Measurements from ENCODE around the gene FAT4.

FAT4 gene

DNA sequence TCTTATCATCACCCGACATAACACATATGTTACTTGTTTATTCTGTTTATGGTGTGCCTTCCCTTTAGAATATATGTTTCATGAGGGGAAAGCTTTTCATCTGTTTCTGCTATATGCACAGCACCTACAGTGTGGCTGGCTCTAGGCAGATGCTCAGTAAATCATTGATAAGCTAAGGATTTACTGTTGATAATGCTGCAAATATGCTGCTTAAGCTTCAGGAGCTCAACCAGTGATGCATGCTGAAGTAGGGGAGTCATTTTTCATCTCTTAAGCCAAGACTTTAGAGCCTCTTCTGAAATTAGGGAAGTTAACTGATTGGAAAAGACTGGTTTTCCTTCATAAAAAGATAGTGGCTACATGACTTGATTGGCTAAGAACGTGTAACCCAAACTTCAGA lies 16.4 kb downstream of the FAT4 start:
- no peaks in the 10 kb centered on the region for H3K9me3 Mint-ChIP-seq
- no peaks in the 10 kb centered on the region for H3K36me3 Mint-ChIP-seq (ENCODE audit: low read depth)
- DNase-seq (ENCODE audit: low spot score) = no peak

GRCh38 chr4:125334926-125335325 lies 20.2 kb downstream of the FAT4 start:
- no peak overlapping the region for H3K4me3 Mint-ChIP-seq
- H3K9me3 Mint-ChIP-seq = no peaks in the 10 kb centered on the region
- no peaks in the 10 kb centered on the region for H3K36me3 Mint-ChIP-seq (ENCODE audit: low read depth)
- no peaks in the 10 kb centered on the region for H3K4me1 Mint-ChIP-seq (ENCODE audit: low read depth)
- DNase-seq (ENCODE audit: low spot score) = no peak
- no peaks in the 10 kb centered on the region for H3K27me3 Mint-ChIP-seq (ENCODE audit: low read depth)
- H3K27ac Mint-ChIP-seq = no peak overlapping the region

More for the DNA sequence above, 16.4 kb downstream of the FAT4 start:
- Mint-ChIP-seq H3K27ac (no peak overlapping the region), H3K4me3 (no peak overlapping the region), H3K27me3 (ENCODE audit: low read depth) (no peaks in the 10 kb centered on the region), H3K4me1 (ENCODE audit: low read depth) (no peaks in the 10 kb centered on the region)

- Mint-ChIP-seq H3K9me3 (no peaks in the 10 kb centered on the region), H3K27me3 (ENCODE audit: low read depth) (no peaks in the 10 kb centered on the region), H3K27ac (no peak overlapping the region), H3K4me1 (ENCODE audit: low read depth) (no peaks in the 10 kb centered on the region), H3K36me3 (ENCODE audit: low read depth) (no peaks in the 10 kb centered on the region), H3K4me3 (no peak overlapping the region)
- no peak for DNase-seq (ENCODE audit: low spot score)
Observed at GRCh38 chr4:125338814-125339213, 24.1 kb downstream of the FAT4 start.

- no peak overlapping the region for H3K27ac Mint-ChIP-seq
- no peak for DNase-seq (ENCODE audit: low spot score)
- no peak overlapping the region for H3K4me3 Mint-ChIP-seq
- no peaks in the 10 kb centered on the region for H3K4me1 Mint-ChIP-seq (ENCODE audit: low read depth)
- no peaks in the 10 kb centered on the region for H3K27me3 Mint-ChIP-seq (ENCODE audit: low read depth)
- H3K36me3 Mint-ChIP-seq (ENCODE audit: low read depth) = no peaks in the 10 kb centered on the region
- H3K9me3 Mint-ChIP-seq = no peaks in the 10 kb centered on the region
Observed at GRCh38 chr4:125344198-125344597, 29.4 kb downstream of the FAT4 start.

- no peak for DNase-seq (ENCODE audit: low spot score)
- no peaks in the 10 kb centered on the region for H3K4me1 Mint-ChIP-seq (ENCODE audit: low read depth)
- H3K27ac Mint-ChIP-seq = no peak overlapping the region
- H3K36me3 Mint-ChIP-seq (ENCODE audit: low read depth) = no peaks in the 10 kb centered on the region
- H3K4me3 Mint-ChIP-seq = no peak overlapping the region
- H3K27me3 Mint-ChIP-seq (ENCODE audit: low read depth) = no peaks in the 10 kb centered on the region
- H3K9me3 Mint-ChIP-seq = no peaks in the 10 kb centered on the region
Observed at GRCh38 chr4:125346616-125347015, 31.9 kb downstream of the FAT4 start.

GRCh38 chr4:125350470-125351135 lies 35.8 kb downstream of the FAT4 start:
- H3K36me3 Mint-ChIP-seq (ENCODE audit: low read depth) = no peaks in the 10 kb centered on the region
- H3K4me3 Mint-ChIP-seq = no peak overlapping the region
- H3K27ac Mint-ChIP-seq = no peak overlapping the region
- no peak for DNase-seq (ENCODE audit: low spot score)
- H3K27me3 Mint-ChIP-seq (ENCODE audit: low read depth) = no peaks in the 10 kb centered on the region
- H3K9me3 Mint-ChIP-seq = no peaks in the 10 kb centered on the region
- no peaks in the 10 kb centered on the region for H3K4me1 Mint-ChIP-seq (ENCODE audit: low read depth)

- no peak overlapping the region for H3K27ac Mint-ChIP-seq
- H3K9me3 Mint-ChIP-seq = no peaks in the 10 kb centered on the region
- no peaks in the 10 kb centered on the region for H3K4me1 Mint-ChIP-seq (ENCODE audit: low read depth)
- no peaks in the 10 kb centered on the region for H3K36me3 Mint-ChIP-seq (ENCODE audit: low read depth)
- no peaks in the 10 kb centered on the region for H3K27me3 Mint-ChIP-seq (ENCODE audit: low read depth)
- no peak overlapping the region for H3K4me3 Mint-ChIP-seq
- no peak for DNase-seq (ENCODE audit: low spot score)
Observed at GRCh38 chr4:125352521-125352920, 37.8 kb downstream of the FAT4 start.

GRCh38 chr4:125353131-125353530 lies 38.4 kb downstream of the FAT4 start:
- no peak overlapping the region for H3K4me3 Mint-ChIP-seq
- H3K36me3 Mint-ChIP-seq (ENCODE audit: low read depth) = no peaks in the 10 kb centered on the region
- DNase-seq (ENCODE audit: low spot score) = no peak
- no peaks in the 10 kb centered on the region for H3K4me1 Mint-ChIP-seq (ENCODE audit: low read depth)
- H3K27ac Mint-ChIP-seq = no peak overlapping the region
- no peaks in the 10 kb centered on the region for H3K27me3 Mint-ChIP-seq (ENCODE audit: low read depth)
- H3K9me3 Mint-ChIP-seq = no peaks in the 10 kb centered on the region

DNA sequence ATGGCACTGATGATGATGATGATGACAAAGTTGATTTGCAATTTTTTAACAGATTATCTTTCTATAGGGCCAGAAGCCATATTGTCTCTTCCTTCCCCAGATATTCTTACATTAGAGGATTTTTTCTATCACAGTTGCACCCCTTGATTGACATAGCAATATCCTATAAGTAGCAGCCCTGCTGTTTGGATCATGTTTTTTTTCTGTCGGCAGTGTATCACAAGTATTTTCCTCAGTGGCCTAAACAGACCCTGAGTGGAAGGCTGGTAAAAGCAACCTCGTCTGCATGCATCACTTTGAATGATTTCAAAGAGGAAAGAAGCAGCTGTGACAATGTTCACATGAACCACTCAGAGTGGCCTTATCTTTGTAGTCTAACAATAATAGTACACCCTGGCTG lies 41.0 kb downstream of the FAT4 start:
- Mint-ChIP-seq H3K9me3 (no peaks in the 10 kb centered on the region), H3K27me3 (ENCODE audit: low read depth) (no peaks in the 10 kb centered on the region)

DNA sequence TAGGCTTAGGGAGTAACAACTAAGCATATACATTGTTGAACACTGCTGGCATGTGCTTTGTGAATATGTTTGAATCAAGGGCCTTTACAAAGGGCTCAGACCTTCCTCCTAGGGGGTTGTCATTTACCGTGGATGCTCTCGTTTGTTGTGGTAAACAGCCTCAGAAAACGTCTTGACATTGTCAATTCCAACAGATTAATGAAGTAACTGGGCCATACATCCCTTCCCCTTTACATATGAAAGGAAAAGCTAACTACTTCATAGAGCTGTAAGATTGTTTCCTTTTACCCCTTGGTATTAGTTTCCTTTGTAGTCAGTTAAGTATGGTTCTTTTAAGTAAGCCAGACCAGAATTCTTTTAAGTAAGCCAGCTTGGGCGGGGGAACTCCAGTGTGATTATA lies 42.9 kb downstream of the FAT4 start:
- Mint-ChIP-seq H3K4me3 (no peak overlapping the region), H3K27me3 (ENCODE audit: low read depth) (no peaks in the 10 kb centered on the region), H3K36me3 (ENCODE audit: low read depth) (no peaks in the 10 kb centered on the region), H3K27ac (no peak overlapping the region), H3K4me1 (ENCODE audit: low read depth) (no peaks in the 10 kb centered on the region), H3K9me3 (no peaks in the 10 kb centered on the region)
- DNase-seq (ENCODE audit: low spot score) = no peak

More for the DNA sequence above, 41.0 kb downstream of the FAT4 start:
- no peaks in the 10 kb centered on the region for H3K36me3 Mint-ChIP-seq (ENCODE audit: low read depth)
- H3K4me1 Mint-ChIP-seq (ENCODE audit: low read depth) = no peaks in the 10 kb centered on the region
- H3K27ac Mint-ChIP-seq = no peak overlapping the region
- no peak for DNase-seq (ENCODE audit: low spot score)
- H3K4me3 Mint-ChIP-seq = no peak overlapping the region

DNA sequence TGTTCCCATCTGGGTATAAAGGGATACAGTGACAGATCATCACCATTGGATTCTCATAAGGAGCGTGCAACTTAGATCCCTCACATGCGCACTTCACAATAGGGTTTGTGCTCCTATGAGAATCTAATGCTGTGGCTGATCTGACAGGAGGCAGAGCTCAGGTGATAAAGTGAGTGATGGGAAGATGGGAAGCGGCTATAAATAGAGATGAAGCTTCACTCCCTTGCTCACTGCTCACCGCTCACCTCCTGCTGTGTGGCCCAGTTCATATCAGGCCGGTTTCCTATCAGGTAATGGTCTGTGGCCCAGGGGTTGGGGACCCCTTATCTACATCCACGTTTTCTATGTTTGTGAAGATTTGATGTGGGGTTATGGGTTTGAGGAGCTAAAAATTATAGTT lies 43.7 kb downstream of the FAT4 start:
- DNase-seq (ENCODE audit: low spot score) = no peak
- no peaks in the 10 kb centered on the region for H3K4me1 Mint-ChIP-seq (ENCODE audit: low read depth)
- H3K4me3 Mint-ChIP-seq = no peak overlapping the region
- H3K36me3 Mint-ChIP-seq (ENCODE audit: low read depth) = no peaks in the 10 kb centered on the region
- no peaks in the 10 kb centered on the region for H3K9me3 Mint-ChIP-seq
- H3K27ac Mint-ChIP-seq = no peak overlapping the region
- H3K27me3 Mint-ChIP-seq (ENCODE audit: low read depth) = no peaks in the 10 kb centered on the region

- Mint-ChIP-seq H3K36me3 (ENCODE audit: low read depth) (no peaks in the 10 kb centered on the region), H3K9me3 (no peaks in the 10 kb centered on the region), H3K27me3 (ENCODE audit: low read depth) (no peaks in the 10 kb centered on the region), H3K4me3 (no peak overlapping the region), H3K4me1 (ENCODE audit: low read depth) (no peaks in the 10 kb centered on the region), H3K27ac (no peak overlapping the region)
- DNase-seq (ENCODE audit: low spot score) = no peak
Observed at GRCh38 chr4:125359363-125359762, 44.6 kb downstream of the FAT4 start.

- Mint-ChIP-seq H3K36me3 (ENCODE audit: low read depth) (no peaks in the 10 kb centered on the region), H3K4me1 (ENCODE audit: low read depth) (no peaks in the 10 kb centered on the region), H3K27me3 (ENCODE audit: low read depth) (no peaks in the 10 kb centered on the region), H3K27ac (no peak overlapping the region), H3K9me3 (no peaks in the 10 kb centered on the region), H3K4me3 (no peak overlapping the region)
- DNase-seq (ENCODE audit: low spot score) = no peak
Observed at GRCh38 chr4:125359960-125360634, 45.3 kb downstream of the FAT4 start.

GRCh38 chr4:125360727-125361126 lies 46.0 kb downstream of the FAT4 start:
- no peak for DNase-seq (ENCODE audit: low spot score)
- H3K36me3 Mint-ChIP-seq (ENCODE audit: low read depth) = no peaks in the 10 kb centered on the region
- H3K4me3 Mint-ChIP-seq = no peak overlapping the region
- no peaks in the 10 kb centered on the region for H3K9me3 Mint-ChIP-seq
- no peaks in the 10 kb centered on the region for H3K4me1 Mint-ChIP-seq (ENCODE audit: low read depth)
- no peak overlapping the region for H3K27ac Mint-ChIP-seq
- H3K27me3 Mint-ChIP-seq (ENCODE audit: low read depth) = no peaks in the 10 kb centered on the region
